Esophagus muscularis mucosa (tissue), 4 donors: ENCODE data around the gene FMO1.

Experiments
- EP300 ChIP-seq: sonication (generic); formaldehyde crosslinking; IDR thresholded peaks from one replicate; pipeline ENCODE4 v1.6.1; 2017; ENCODE audit warnings: antibody characterized with exemption
- POLR2A ChIP-seq: fragments of 450-650 bp; IDR thresholded peaks from one replicate; pipeline ENCODE4 v1.6.1; 2017; ENCODE audit warnings: antibody characterized with exemption, moderate library complexity, mild to moderate bottlenecking, low read depth
- TF ChIP-seq, protein P1 (sequence below), 3 experiments: fragments of 200-600 bp in 2 of 3; fragments of 450-650 bp in 1 of 3; sonication (generic) in 2 of 3; IDR thresholded peaks; one replicate each; pipeline ENCODE4 v1.5.1; 2017 to 2019; ENCODE audit warnings: antibody characterized with exemption in 3 of 3, mild to moderate bottlenecking in 2 of 3, moderate library complexity in 1 of 3

DNA sequence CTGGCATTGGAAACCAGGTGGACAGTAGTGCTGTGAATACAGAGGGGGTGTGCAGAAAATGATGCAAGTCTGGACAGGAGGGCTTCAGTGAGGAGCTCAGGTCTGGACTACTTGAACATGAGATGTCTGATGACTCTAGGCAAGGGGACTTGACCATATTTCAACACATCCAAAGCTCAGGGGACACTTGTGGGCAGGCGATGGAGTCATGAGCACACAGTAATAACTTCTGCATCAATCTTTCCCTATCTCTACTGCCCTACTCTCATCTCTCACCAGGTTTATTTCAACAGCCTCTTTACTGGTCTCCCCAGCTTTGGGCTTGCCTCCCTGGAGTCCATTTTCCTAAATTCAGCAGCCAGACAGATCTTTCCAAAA lies 41.3 kb upstream of the FMO1 start:
- no peak for TF ChIP-seq POLR2A
- no peak for TF ChIP-seq EP300
- TF ChIP-seq, protein P1, sequence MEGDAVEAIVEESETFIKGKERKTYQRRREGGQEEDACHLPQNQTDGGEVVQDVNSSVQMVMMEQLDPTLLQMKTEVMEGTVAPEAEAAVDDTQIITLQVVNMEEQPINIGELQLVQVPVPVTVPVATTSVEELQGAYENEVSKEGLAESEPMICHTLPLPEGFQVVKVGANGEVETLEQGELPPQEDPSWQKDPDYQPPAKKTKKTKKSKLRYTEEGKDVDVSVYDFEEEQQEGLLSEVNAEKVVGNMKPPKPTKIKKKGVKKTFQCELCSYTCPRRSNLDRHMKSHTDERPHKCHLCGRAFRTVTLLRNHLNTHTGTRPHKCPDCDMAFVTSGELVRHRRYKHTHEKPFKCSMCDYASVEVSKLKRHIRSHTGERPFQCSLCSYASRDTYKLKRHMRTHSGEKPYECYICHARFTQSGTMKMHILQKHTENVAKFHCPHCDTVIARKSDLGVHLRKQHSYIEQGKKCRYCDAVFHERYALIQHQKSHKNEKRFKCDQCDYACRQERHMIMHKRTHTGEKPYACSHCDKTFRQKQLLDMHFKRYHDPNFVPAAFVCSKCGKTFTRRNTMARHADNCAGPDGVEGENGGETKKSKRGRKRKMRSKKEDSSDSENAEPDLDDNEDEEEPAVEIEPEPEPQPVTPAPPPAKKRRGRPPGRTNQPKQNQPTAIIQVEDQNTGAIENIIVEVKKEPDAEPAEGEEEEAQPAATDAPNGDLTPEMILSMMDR (IDR thresholded peaks at IDR 0.05): no peak
